ENCODE results near the gene CLDN9.

- TF ChIP-seq THRA (IDR thresholded peaks at IDR 0.05) = no peak
- TF ChIP-seq POLR2A (conservative IDR thresholded peaks at IDR 0.05) = no peak
- no peak for TF ChIP-seq USF2 (CRISPR knock-in tag; IDR thresholded peaks at IDR 0.05)
- TF ChIP-seq CBFA2T2 (conservative IDR thresholded peaks at IDR 0.05) = no peak
- no peak for TF ChIP-seq NCOA2 (IDR thresholded peaks at IDR 0.05; ENCODE audit: partially characterized antibody in 2 of 2)
- no peak for TF ChIP-seq CTCF (IDR thresholded peaks at IDR 0.05 in 2 of 3, conservative IDR thresholded peaks at IDR 0.05 in 1 of 3; ENCODE audit: insufficient read depth in 2 of 3, low read depth in 1 of 3, low read length in 3 of 3)
- TF ChIP-seq MTA3 (IDR thresholded peaks at IDR 0.05; ENCODE audit: borderline replicate concordance) = no peak
- TF ChIP-seq HOMEZ (CRISPR knock-in tag; IDR thresholded peaks at IDR 0.05) = no peak
These were observed 13.3 kb downstream of the CLDN9 start for GRCh38 chr16:3026003-3026378.
